Epithelial cell of prostate (primary cell): ENCODE results near the gene RNU2-63P.
"Not testable (repeated sequence)": the region's sequence is repeated elsewhere in the genome, so short reads cannot be mapped to it uniquely, and the experiment has no call there.

ENCODE experiments used
- DNase-seq: peaks from one replicate; pipeline ENCODE4 v3.0.0-alpha.2; 2011; ENCODE audit warnings: low read depth, low spot score
- H3K27ac ChIP-seq: fragments of 450-650 bp; 2 replicates; pipeline ENCODE4 v1.5.1; 2017; ENCODE audit warnings: mild to moderate bottlenecking

Gene RNU2-63P

DNA sequence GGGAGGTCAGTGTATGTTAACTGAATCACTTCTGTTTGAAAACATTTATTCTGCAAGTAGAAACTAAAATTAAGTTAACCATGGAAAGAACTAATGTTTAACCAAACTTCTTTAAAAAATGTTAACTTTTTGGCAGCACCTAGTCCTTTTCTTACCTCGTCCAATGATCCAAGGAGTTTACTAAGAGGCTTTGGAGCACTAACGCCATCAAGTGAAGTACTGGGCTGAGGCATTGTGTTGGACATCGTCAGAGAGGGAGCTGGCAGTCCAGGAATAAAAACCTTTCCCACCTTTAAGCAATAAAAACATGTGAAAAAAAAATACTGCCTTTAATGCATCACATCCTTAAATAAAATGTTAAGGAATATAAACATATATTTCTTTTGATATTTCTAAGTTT, 23.8 kb downstream of the RNU2-63P start:
- not testable (repeated sequence) for H3K27ac ChIP-seq, DNase-seq

DNA sequence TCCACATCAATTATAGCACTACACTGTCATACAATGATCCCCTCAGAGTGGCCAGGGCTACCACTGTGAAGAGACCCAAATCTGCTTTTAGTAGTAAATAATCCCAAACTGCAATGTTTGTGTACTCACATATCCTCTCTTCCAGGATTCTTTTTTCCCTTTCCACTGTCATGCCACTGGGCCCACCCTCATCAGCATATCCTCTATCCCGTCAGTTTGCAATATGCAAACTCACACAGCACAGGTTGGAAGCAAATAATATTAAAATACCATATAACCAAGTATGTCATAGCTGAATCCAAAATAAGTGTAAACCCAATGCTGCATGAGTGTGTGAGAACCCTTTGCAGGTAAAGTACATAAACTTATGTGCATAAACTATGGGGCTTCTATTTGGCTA, 28.9 kb downstream of the RNU2-63P start:
- not testable (repeated sequence) for H3K27ac ChIP-seq, DNase-seq

- H3K27ac ChIP-seq, DNase-seq: not testable (repeated sequence)
Measured at GRCh38 chr2:87985902-87986301, 30.4 kb downstream of the RNU2-63P start.

GRCh38 chr2:87981182-87981581, 35.2 kb downstream of the RNU2-63P start:
- DNase-seq, H3K27ac ChIP-seq: not testable (repeated sequence)

DNA sequence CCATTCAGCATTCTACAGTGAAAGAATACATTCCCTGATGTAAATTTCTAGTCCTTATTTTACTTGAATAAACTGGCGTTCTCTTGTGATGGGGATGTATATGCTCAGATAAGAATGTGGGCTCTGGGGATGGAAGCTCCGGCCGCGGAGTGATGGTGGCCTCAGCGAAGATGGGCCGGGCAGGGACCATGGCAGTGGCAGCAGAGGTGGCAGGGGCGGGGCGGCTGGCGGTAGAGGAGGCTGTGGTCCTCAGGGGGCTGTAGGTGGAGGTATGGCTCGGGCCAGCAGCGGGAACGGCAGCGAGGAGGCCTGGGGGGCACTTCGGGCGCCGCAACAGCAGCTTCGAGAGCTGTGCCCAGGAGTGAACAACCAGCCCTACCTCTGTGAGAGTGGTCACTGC, 44.0 kb downstream of the RNU2-63P start:
- not testable (repeated sequence) for DNase-seq

More for the DNA sequence above, 44.0 kb downstream of the RNU2-63P start:
- not testable (repeated sequence) for H3K27ac ChIP-seq
